ENCODE results near the gene PPP1R13B. TPM values are rescaled to one million over a fixed set of nuclear protein-coding genes. Genes with fewer than 3 reads are reported as not detected.

The PPP1R13B gene
- total RNA-seq, 1 donor from 2014 or later = 39.8 TPM

- DNase-seq (ENCODE audit: extremely low read depth, low read depth, low spot score) = no peak
Measured at GRCh38 chr14:103838117-103838516, 9.3 kb downstream of the PPP1R13B start.

GRCh38 chr14:103836976-103837725 is 10.2 kb downstream of the PPP1R13B start:
- DNase-seq (ENCODE audit: extremely low read depth, low read depth, low spot score) = no peak

- no peak for DNase-seq (ENCODE audit: extremely low read depth, low read depth, low spot score)
Measured at GRCh38 chr14:103834956-103835355, 12.4 kb downstream of the PPP1R13B start.

GRCh38 chr14:103833711-103834110 is 13.7 kb downstream of the PPP1R13B start:
- DNase-seq (ENCODE audit: extremely low read depth, low read depth, low spot score) = no peak

GRCh38 chr14:103832046-103832445 is 15.3 kb downstream of the PPP1R13B start:
- DNase-seq (ENCODE audit: extremely low read depth, low read depth, low spot score) = no peak

- DNase-seq (ENCODE audit: extremely low read depth, low read depth, low spot score) = no peak
Measured at GRCh38 chr14:103830511-103831270, 16.7 kb downstream of the PPP1R13B start.

- DNase-seq (ENCODE audit: extremely low read depth, low read depth, low spot score) = no peak
Measured at GRCh38 chr14:103828315-103828967, 18.9 kb downstream of the PPP1R13B start.

- no peak for DNase-seq (ENCODE audit: extremely low read depth, low read depth, low spot score)
Measured at GRCh38 chr14:103825101-103825500, 22.3 kb downstream of the PPP1R13B start.

- DNase-seq (ENCODE audit: extremely low read depth, low read depth, low spot score) = no peak
Measured at GRCh38 chr14:103820908-103821307, 26.5 kb downstream of the PPP1R13B start.

- no peak for DNase-seq (ENCODE audit: extremely low read depth, low read depth, low spot score)
Measured at GRCh38 chr14:103820382-103820781, 27.0 kb downstream of the PPP1R13B start.

GRCh38 chr14:103819503-103820307 is 27.7 kb downstream of the PPP1R13B start:
- DNase-seq (ENCODE audit: extremely low read depth, low read depth, low spot score) = no peak

- no peak for DNase-seq (ENCODE audit: extremely low read depth, low read depth, low spot score)
Measured at GRCh38 chr14:103818870-103819269, 28.5 kb downstream of the PPP1R13B start.

- DNase-seq (ENCODE audit: extremely low read depth, low read depth, low spot score) = no peak
Measured at GRCh38 chr14:103818422-103818821, 29.0 kb downstream of the PPP1R13B start.

GRCh38 chr14:103817595-103817994 is 29.8 kb downstream of the PPP1R13B start:
- no peak for DNase-seq (ENCODE audit: extremely low read depth, low read depth, low spot score)

GRCh38 chr14:103816991-103817390 is 30.4 kb downstream of the PPP1R13B start:
- DNase-seq (ENCODE audit: extremely low read depth, low read depth, low spot score) = no peak

GRCh38 chr14:103815253-103815652 is 32.1 kb downstream of the PPP1R13B start:
- DNase-seq (ENCODE audit: extremely low read depth, low read depth, low spot score) = no peak

- DNase-seq (ENCODE audit: extremely low read depth, low read depth, low spot score) = no peak
Measured at GRCh38 chr14:103811189-103811588, 36.2 kb downstream of the PPP1R13B start.

GRCh38 chr14:103808403-103809001 is 38.9 kb downstream of the PPP1R13B start:
- DNase-seq (ENCODE audit: extremely low read depth, low read depth, low spot score) = peak; percentile 29

- no peak for DNase-seq (ENCODE audit: extremely low read depth, low read depth, low spot score)
Measured at GRCh38 chr14:103806805-103807204, 40.6 kb downstream of the PPP1R13B start.

GRCh38 chr14:103805708-103806107 is 41.7 kb downstream of the PPP1R13B start:
- DNase-seq (ENCODE audit: extremely low read depth, low read depth, low spot score) = no peak

All from glomerular endothelial cell (primary cell).